CD4-positive, alpha-beta memory T cell (primary cell): ENCODE measurements around the gene RAD51AP2. TPM values are rescaled to one million over a fixed set of nuclear protein-coding genes. Genes with fewer than 3 reads are reported as not detected.

Experiments
- CTCF ChIA-PET: fragments of 350-600 bp; sonication (Branson Sonifier 250); formaldehyde crosslinking; loops from one replicate; lab custom pipeline; 2021; ENCODE audit warnings: inconsistent platforms; ENCODE audit not compliant: partially characterized antibody; lab: Charles Lee
- POLR2A ChIA-PET: fragments of 350-600 bp; sonication (Branson Sonifier 250); formaldehyde crosslinking; loops from one replicate; lab custom pipeline; 2021; ENCODE audit not compliant: partially characterized antibody; lab: Charles Lee
- DNase-seq, 5 donors: peaks; one replicate each; pipeline versions ENCODE4 v3.0.0 to v3.0.0-alpha.2; 2020 to 2022; ENCODE audit warnings: mixed read lengths in 1 of 5
- H3K27ac ChIP-seq: one replicate; pipeline ENCODE4 v1.7.0; 2013; ENCODE audit warnings: low read depth, low read length
- H3K27me3 ChIP-seq: 2 replicates; pipeline ENCODE4 v1.7.0; 2013; ENCODE audit warnings: mild to moderate bottlenecking, low read length, moderate library complexity; ENCODE audit not compliant: insufficient read depth
- H3K36me3 ChIP-seq: 2 replicates; pipeline ENCODE4 v1.7.0; 2013; ENCODE audit warnings: mild to moderate bottlenecking, low read length, moderate library complexity; ENCODE audit not compliant: insufficient read depth
- H3K4me1 ChIP-seq: 2 replicates; pipeline ENCODE4 v1.7.0; 2013; ENCODE audit warnings: mild to moderate bottlenecking, low read length, moderate library complexity; ENCODE audit not compliant: insufficient read depth
- H3K4me3 ChIP-seq, 2 donors: one replicate each; pipeline ENCODE4 v1.7.0; 2013; ENCODE audit warnings: low read length in 2 of 2, mild to moderate bottlenecking in 1 of 2
- H3K9me3 ChIP-seq, 2 donors: one replicate each; pipeline ENCODE4 v1.7.0; 2013; ENCODE audit warnings: low read length in 2 of 2, control low read depth in 1 of 2; ENCODE audit not compliant: control insufficient read depth in 1 of 2
- H3K27ac Mint-ChIP-seq, 7 donors: one replicate each; pipeline ENCODE4 v1.8.0; 2020 to 2021; ENCODE audit warnings: mixed read lengths in 7 of 7, mild to moderate bottlenecking in 6 of 7, inconsistent platforms in 3 of 7, moderate library complexity in 3 of 7
- H3K27me3 Mint-ChIP-seq, 2 donors: one replicate each; pipeline ENCODE4 v1.8.0; 2020 to 2021; ENCODE audit warnings: mixed read lengths in 2 of 2
- H3K36me3 Mint-ChIP-seq, 2 donors: one replicate each; pipeline ENCODE4 v1.8.0; 2020 to 2021; ENCODE audit warnings: mixed read lengths in 2 of 2, inconsistent platforms in 1 of 2, mild to moderate bottlenecking in 1 of 2
- H3K4me1 Mint-ChIP-seq, 4 donors: one replicate each; pipeline ENCODE4 v1.8.0; 2020 to 2021; ENCODE audit warnings: mixed read lengths in 4 of 4, mild to moderate bottlenecking in 1 of 4
- H3K4me3 Mint-ChIP-seq, 8 donors: one replicate each; pipeline ENCODE4 v1.8.0; 2020 to 2021; ENCODE audit warnings: mixed read lengths in 8 of 8, mild to moderate bottlenecking in 7 of 8, moderate library complexity in 6 of 8, inconsistent platforms in 3 of 8
- H3K9me3 Mint-ChIP-seq, 8 donors: one replicate each; pipeline ENCODE4 v1.8.0; 2020 to 2021; ENCODE audit warnings: mixed read lengths in 8 of 8, mild to moderate bottlenecking in 5 of 8, inconsistent platforms in 3 of 8, moderate library complexity in 1 of 8
- intact Hi-C: fragments of 100-400 bp; cut with micrococcal nuclease; formaldehyde crosslinking; loops from one replicate; pipeline ENCODE4 v1.15.1; 2023
- polyA plus RNA-seq, 2 donors: library from polyadenylated mRNA; unstranded; fragments of 300-500 nt; fragmentation: Illumina TruSeq; gene quantifications; one replicate each; pipeline ENCODE4 v1.2.3, GENCODE V29; 2021
- total RNA-seq, 2 experiments: library from RNA; stranded (reverse); gene quantifications; one replicate each; pipeline ENCODE4 v1.2.3, GENCODE V29; 2021

The RAD51AP2 gene
- total and polyA plus RNA-seq, 4 experiments from 2014 or later = not detected

DNA sequence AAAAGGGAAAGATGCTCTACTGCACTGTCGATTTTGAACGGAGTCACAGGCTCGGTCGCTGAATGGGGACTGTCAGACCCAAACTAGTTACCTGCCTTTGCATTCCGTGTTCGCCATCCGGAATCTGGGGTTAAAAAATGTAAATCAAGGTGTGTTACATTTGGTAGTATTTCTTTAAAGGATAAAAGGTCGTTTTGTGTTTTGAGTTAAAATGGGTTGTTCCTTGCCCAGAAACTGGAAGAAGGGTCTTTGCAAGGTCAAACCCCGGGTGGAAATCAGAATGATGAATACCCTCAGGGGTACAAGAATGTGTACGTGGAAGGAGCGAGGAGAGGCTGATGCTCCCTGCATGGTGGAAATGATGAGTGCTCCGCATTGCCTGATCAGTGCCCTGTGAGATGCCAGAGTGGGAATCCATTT, 23.3 kb upstream of the RAD51AP2 start:
- Mint-ChIP-seq H3K36me3 (no peaks in the 10 kb centered on the region), H3K4me3 (no peak overlapping the region), H3K9me3 (peaks cover 0 to 11% (median 3%) of the 10 kb centered on the region in 8 donors), H3K27ac (no peak overlapping the region), H3K27me3 (peaks cover 29 to 32% of the 10 kb centered on the region in 2 donors), H3K4me1 (peaks cover 2 to 5% (median 4%) of the 10 kb centered on the region in 4 donors)
- Histone ChIP-seq H3K4me1 (no peaks in the 10 kb centered on the region), H3K27me3 (peaks cover 7% of the 10 kb centered on the region), H3K4me3 (no peak overlapping the region), H3K36me3 (no peaks in the 10 kb centered on the region), H3K27ac (no peak overlapping the region), H3K9me3 (no peaks in the 10 kb centered on the region)
- no peak for DNase-seq
- CTCF ChIA-PET = no interaction called here
- POLR2A ChIA-PET = no interaction called here
- intact Hi-C loops = no loop called here

DNA sequence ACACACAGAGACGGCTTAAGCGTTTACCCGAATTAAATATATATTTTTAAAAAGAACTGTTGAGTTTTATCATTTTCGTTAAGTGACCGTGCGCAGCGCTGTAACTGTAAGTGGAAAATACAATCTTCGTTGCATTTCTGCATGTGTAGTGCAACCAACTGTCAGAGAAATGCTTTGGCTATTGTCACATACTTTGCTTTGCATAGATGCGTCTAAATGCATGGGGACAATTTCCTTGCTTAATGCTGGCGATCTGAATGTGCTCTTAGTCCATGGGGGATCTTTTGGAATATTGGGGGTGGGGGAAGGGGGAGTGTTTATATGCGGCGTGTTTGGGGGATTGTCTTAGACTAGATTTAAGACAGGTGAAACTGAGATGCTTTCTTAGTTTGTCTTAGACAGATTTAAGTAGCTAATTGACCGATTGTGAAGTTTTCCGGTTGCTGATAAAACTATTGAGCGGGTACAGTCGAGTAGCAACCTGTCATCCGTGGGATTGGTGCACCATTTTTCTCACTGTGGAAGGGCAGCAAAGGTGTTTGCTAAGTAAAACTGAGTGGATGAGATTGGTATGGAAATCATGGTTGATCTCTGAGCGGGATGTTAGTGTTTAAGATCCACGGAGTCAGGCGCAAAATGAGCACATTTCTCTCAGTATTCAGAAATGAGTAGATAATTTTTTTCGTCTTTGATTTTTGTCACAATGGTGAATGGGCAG, 22.7 kb upstream of the RAD51AP2 start:
- Mint-ChIP-seq H3K4me1 (peaks cover 2 to 5% (median 4%) of the 10 kb centered on the region in 4 donors), H3K4me3 (no peak overlapping the region), H3K27ac (no peak overlapping the region), H3K27me3 (peaks cover 34 to 35% of the 10 kb centered on the region in 2 donors), H3K36me3 (no peaks in the 10 kb centered on the region), H3K9me3 (peaks cover 0 to 11% (median 3%) of the 10 kb centered on the region in 8 donors)
- Histone ChIP-seq H3K27me3 (peaks cover 7% of the 10 kb centered on the region), H3K27ac (no peak overlapping the region), H3K36me3 (no peaks in the 10 kb centered on the region), H3K4me3 (no peak overlapping the region), H3K9me3 (no peaks in the 10 kb centered on the region), H3K4me1 (no peaks in the 10 kb centered on the region)
- POLR2A ChIA-PET = no interaction called here
- intact Hi-C loops = no loop called here
- CTCF ChIA-PET = no interaction called here
- DNase-seq = no peak

DNA sequence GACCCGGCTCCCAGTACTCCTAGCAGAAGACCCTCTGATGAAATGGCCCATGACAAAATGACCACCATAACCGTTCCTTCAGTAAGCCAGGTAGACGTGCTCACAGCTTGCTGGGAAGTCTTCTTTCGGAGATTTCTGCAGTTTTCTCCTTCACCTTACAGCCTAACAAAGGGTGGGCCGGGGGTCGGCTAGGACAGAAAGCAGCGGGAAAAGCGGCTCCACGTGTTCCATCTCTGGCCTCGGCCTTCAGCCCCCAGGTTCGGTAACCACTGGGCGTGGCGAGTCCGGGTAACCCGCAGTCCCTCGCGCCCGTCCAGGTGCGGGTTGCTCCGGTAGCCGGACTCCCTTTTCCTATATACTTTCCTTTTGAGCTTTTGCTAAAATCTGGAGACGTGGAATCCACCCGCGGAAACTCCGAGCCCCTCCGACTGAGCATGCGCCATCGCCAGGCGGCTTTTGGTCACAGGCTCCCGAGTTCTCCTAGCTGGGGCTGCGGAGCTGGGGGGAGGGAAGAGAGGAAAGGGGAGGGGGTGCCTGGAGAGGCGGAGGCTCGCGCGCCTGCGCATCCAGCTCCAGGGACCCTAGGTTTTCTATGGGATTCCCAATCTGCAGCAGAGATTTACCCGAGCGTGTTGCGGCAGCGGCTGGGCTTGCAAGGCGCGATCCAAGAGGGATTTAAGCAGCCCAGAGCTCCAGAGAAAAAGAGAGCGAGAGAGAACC, 22.0 kb upstream of the RAD51AP2 start, which contains the start of gene VSNL1:
VSNL1 (plus strand) TSS at position 604 of the 720 bp plus-strand sequence. CDS start 51,379 bp downstream, outside the sequence.
- intact Hi-C loops = no loop called here
- no peak within 1 kb of the TSS for H3K27ac Mint-ChIP-seq

DNA sequence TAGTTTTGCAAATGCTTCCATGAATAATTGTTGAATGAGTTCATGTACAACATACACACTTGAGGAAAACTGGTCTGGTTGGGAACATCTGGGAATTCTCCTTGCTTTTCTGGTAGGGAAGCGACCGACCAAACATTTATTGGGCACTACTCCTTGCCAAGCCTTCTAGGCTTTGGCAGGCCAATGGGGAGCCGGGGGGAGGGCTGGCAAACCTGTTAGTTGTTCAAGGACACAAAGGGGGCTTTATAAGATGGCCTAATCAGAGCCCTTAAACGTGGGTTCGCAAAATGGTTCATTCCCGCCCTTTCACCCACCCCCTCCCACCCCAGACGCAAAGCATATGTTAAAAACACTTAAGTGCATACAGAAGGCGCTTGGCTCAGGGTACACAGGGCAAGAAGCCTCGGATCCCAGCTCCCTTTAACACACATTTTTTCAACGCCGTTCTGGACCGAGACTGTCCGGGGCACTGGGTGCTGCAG, 21.4 kb upstream of the RAD51AP2 start:
- Histone ChIP-seq H3K27ac (no peak overlapping the region), H3K4me3 (no peak overlapping the region), H3K9me3 (no peaks in the 10 kb centered on the region), H3K4me1 (no peaks in the 10 kb centered on the region), H3K36me3 (no peaks in the 10 kb centered on the region), H3K27me3 (peaks cover 7% of the 10 kb centered on the region)
- ChIA-PET CTCF (no interaction called here), POLR2A (no interaction called here)
- intact Hi-C loops = no loop called here
- Mint-ChIP-seq H3K9me3 (peaks cover 0 to 11% (median 3%) of the 10 kb centered on the region in 8 donors), H3K4me1 (peaks cover 2 to 5% (median 4%) of the 10 kb centered on the region in 4 donors), H3K27me3 (peaks cover 36 to 39% of the 10 kb centered on the region in 2 donors), H3K4me3 (no peak overlapping the region), H3K36me3 (no peaks in the 10 kb centered on the region), H3K27ac (no peak overlapping the region)
- no peak for DNase-seq

More for the DNA sequence above, 22.0 kb upstream of the RAD51AP2 start, which contains the start of gene VSNL1:
- no peak for DNase-seq
- Histone ChIP-seq H3K27me3 (peaks cover 7% of the 10 kb centered on the region), H3K9me3 (no peaks in the 10 kb centered on the region), H3K4me1 (no peaks in the 10 kb centered on the region), H3K27ac (no peak within 1 kb of the TSS), H3K4me3 (no peak within 1 kb of the TSS), H3K36me3 (no peaks in the 10 kb centered on the region)
- ChIA-PET CTCF (no interaction called here), POLR2A (no interaction called here)
- Mint-ChIP-seq H3K27me3 (peaks cover 34 to 38% of the 10 kb centered on the region in 2 donors), H3K9me3 (peaks cover 0 to 11% (median 3%) of the 10 kb centered on the region in 8 donors), H3K36me3 (no peaks in the 10 kb centered on the region), H3K4me3 (no peak within 1 kb of the TSS), H3K4me1 (peaks cover 2 to 5% (median 4%) of the 10 kb centered on the region in 4 donors)

DNA sequence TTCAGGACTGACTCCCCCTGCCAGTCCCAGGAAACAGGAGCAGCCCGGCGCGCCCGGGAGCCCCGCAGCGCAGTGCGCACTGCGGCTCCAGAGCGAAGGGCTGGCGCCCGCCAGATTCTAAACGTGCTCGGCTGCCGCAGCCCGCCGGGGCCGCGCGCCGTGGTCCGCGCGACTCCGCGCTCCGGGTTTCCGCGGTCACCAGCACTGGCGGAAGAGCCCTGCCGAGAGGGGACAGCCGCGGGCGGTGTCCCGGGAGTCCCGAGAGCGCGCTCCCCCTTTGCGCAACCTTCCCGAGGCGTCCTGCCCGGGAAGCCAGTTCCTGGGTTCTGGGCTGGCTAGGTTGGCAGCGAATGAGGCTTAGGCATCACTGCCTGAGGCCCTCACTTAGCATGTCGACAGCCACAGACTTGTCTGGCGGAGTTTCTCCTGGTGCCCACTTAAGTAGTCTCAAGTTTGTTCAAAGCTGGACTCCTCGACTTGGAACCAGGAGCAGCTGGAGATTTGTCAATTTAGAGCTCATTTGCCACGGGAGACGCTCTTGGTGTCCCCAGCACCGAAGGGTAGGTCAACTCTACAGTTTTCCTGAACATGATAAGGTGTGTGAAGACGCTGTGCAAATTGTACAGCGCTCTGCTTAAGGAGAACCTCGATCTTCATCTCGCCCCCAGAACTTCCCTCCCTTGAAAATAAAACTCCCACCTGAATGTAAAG, 20.8 kb upstream of the RAD51AP2 start:
- H3K27me3 ChIP-seq = peaks cover 7% of the 10 kb centered on the region

DNA sequence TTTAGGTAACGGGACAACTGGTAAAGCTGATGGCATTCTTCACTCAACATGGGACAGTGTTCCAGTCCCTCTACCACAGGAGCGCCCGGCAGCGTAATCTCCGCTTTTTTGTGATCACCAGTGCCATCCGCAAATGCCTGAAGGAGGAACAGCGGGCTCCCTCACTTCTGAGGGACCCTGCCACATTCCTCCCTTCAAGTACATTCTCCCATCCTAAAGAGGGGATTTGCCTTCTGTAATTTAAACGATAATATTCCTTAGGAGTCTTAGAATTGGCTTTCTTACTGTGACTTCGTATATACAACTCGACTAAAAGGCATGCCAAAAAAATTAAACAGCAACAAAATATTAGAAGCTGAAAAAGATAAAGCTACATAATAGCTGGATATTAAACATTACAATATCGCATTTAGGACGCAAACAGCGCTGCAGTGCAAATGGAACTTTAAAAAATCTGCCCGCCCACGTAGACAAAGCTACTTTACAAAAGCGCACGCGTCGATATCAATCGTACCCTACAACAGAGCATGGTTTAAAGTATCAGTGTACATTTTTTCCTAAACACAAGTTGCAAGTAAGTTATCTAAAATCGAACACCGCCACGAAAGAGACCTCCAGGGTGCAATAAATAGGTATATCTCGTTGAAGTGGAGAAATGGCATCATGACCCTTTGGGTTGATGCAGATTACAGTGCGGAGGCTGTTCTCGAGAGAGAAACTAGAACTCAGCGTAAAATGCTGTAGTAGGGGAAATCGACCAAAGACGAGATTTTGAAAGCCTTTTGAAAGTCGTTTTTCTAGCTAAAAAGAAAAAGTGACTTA, 20.0 kb upstream of the RAD51AP2 start:
- H3K36me3 ChIP-seq = no peaks in the 10 kb centered on the region
- no peak for DNase-seq
- Mint-ChIP-seq H3K4me1 (peaks cover 2 to 5% (median 4%) of the 10 kb centered on the region in 4 donors), H3K27me3 (peaks cover 36% of the 10 kb centered on the region in 2 donors), H3K4me3 (no peak overlapping the region), H3K9me3 (peaks cover 0 to 11% (median 4%) of the 10 kb centered on the region in 8 donors), H3K27ac (no peak overlapping the region), H3K36me3 (no peaks in the 10 kb centered on the region)
- no peak overlapping the region for H3K27ac ChIP-seq
- intact Hi-C loops = no loop called here
- no peaks in the 10 kb centered on the region for H3K4me1 ChIP-seq
- no peak overlapping the region for H3K4me3 ChIP-seq
- POLR2A ChIA-PET = no interaction called here
- no peaks in the 10 kb centered on the region for H3K9me3 ChIP-seq
- H3K27me3 ChIP-seq = peaks cover 7% of the 10 kb centered on the region
- CTCF ChIA-PET = no interaction called here

More for the DNA sequence above, 20.8 kb upstream of the RAD51AP2 start:
- Histone ChIP-seq H3K36me3 (no peaks in the 10 kb centered on the region), H3K4me3 (no peak overlapping the region), H3K27ac (no peak overlapping the region), H3K4me1 (no peaks in the 10 kb centered on the region), H3K9me3 (no peaks in the 10 kb centered on the region)
- peaks cover 0 to 11% (median 4%) of the 10 kb centered on the region in 8 donors for H3K9me3 Mint-ChIP-seq
- ChIA-PET CTCF (no interaction called here), POLR2A (no interaction called here)
- no peak overlapping the region for H3K4me3 Mint-ChIP-seq
- H3K4me1 Mint-ChIP-seq = peaks cover 2 to 5% (median 4%) of the 10 kb centered on the region in 4 donors
- no peak overlapping the region for H3K27ac Mint-ChIP-seq
- no peaks in the 10 kb centered on the region for H3K36me3 Mint-ChIP-seq
- peaks cover 36 to 39% of the 10 kb centered on the region in 2 donors for H3K27me3 Mint-ChIP-seq
- intact Hi-C loops = no loop called here
- DNase-seq = no peak
